Activated CD4-positive, alpha-beta T cell treated with anti-CD3 and anti-CD28 coated beads for 36 hours (primary cell): ENCODE data around the gene FN1. TPM values are rescaled to one million over a fixed set of nuclear protein-coding genes. Genes with fewer than 3 reads are reported as not detected.
"Not testable (repeated sequence)": the region's sequence is repeated elsewhere in the genome, so short reads cannot be mapped to it uniquely, and the experiment has no call there.

ENCODE experiments used
- ATAC-seq: fragments of 200-7000 bp; cut with Tn5 transposase; one replicate; pipeline ENCODE4 v1.10.0; 2021; ENCODE audit warnings: mild to moderate bottlenecking, moderate library complexity
- CTCF ChIA-PET: fragments of 350-600 bp; sonication (Branson Sonifier 250); formaldehyde crosslinking; loops from one replicate; lab custom pipeline; 2021; ENCODE audit warnings: antibody characterized with exemption; lab: Charles Lee
- POLR2A ChIA-PET: fragments of 350-600 bp; sonication (Branson Sonifier 250); formaldehyde crosslinking; loops from one replicate; lab custom pipeline; 2021; ENCODE audit warnings: antibody characterized with exemption, inconsistent platforms; lab: Charles Lee
- DNase-seq: peaks from one replicate; pipeline ENCODE4 v3.0.0-alpha.2; 2020
- H3K27ac Mint-ChIP-seq: one replicate; pipeline ENCODE4 v1.8.0; 2021; ENCODE audit warnings: mixed read lengths
- H3K27me3 Mint-ChIP-seq: one replicate; pipeline ENCODE4 v1.8.0; 2021; ENCODE audit warnings: mixed read lengths
- H3K36me3 Mint-ChIP-seq: one replicate; pipeline ENCODE4 v1.8.0; 2021; ENCODE audit warnings: low read depth, mixed read lengths
- H3K4me1 Mint-ChIP-seq: one replicate; pipeline ENCODE4 v1.8.0; 2021; ENCODE audit warnings: mixed read lengths
- H3K4me3 Mint-ChIP-seq: one replicate; pipeline ENCODE4 v1.8.0; 2021; ENCODE audit warnings: mild to moderate bottlenecking, moderate library complexity, mixed read lengths
- H3K9me3 Mint-ChIP-seq: one replicate; pipeline ENCODE4 v1.8.0; 2021; ENCODE audit warnings: low read depth, mixed read lengths
- intact Hi-C, 2 experiments: fragments of 100-400 bp; cut with DNase I in 1 of 2; cut with micrococcal nuclease in 1 of 2; formaldehyde crosslinking; loops; one replicate each; pipeline versions ENCODE4 v1.14.2 to v1.15.1; 2022 to 2024; cut with DNase I, micrococcal nuclease
- total RNA-seq, 2 experiments: library from RNA; stranded (reverse); gene quantifications; one replicate each; pipeline ENCODE4 v1.2.3, GENCODE V29; 2021

The FN1 gene
- total RNA-seq, 2 experiments from 2014 or later = 0.59 to 0.70 TPM

DNA sequence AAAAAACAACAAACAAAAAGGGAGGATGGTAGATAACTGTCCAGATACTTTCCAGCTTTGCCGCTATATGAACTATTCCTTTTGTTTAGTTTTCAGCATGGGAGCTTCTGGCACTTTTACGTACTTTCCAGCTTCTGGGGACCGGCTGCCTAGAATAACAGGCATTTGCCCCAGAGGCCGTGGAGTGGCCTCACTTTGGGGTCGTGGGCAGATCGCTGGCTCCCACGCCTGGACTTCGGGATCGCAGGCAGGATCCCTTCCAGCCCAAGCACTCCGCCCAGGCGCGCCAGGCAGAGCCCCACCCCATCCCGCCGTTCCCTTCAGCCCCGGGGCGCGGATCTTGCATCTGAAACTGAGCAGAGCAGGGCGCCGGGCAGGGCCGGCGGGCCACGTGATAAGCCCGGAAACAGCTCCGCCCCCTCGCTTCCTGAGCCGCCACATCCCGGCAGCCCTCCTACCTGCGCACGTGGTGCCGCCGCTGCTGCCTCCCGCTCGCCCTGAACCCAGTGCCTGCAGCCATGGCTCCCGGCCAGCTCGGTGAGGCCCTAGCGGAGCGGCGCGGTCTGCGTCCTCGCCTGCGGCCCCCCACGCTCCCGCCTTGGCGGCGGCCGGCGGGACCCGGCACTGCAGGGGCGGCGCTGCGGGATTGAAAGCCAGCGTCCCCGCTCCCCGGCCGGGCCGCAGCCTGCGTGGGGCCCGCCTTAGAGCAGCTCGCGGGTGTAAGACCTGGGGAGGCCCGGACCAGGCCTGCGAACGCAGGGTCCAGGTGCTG is 124.1 kb downstream of the FN1 start, which contains the start of gene ATIC:
ATIC (plus strand) TSS at position 435 of the 772 bp plus-strand sequence; CDS start at position 519, 84 bp downstream.
- peak within 1 kb of the TSS; percentile 96 for H3K27ac Mint-ChIP-seq
- H3K36me3 Mint-ChIP-seq = peaks cover 36% of the 10 kb centered on the region
- intact Hi-C loops = loop anchor here (1.0 to 5.0 kb wide), 6 partner anchors 125 to 1100 kb away; partner anchors contain the start of genes BARD1 (in 1 of the 2), FN1 (in 1 of the 2) and SMARCAL1 (in 1 of the 2)
- DNase-seq = peak; percentile 96
- peaks cover under 1% of the 10 kb centered on the region for H3K27me3 Mint-ChIP-seq
- no peaks in the 10 kb centered on the region for H3K9me3 Mint-ChIP-seq
- ChIA-PET POLR2A (interaction anchor here (0.6 to 0.7 kb wide), 2 partner anchors 71 to 1187 kb away, joined by 3 to 5 read pairs; no protein-coding TSS in a partner anchor), CTCF (interaction anchor here (0.6 to 1.8 kb wide), 6 partner anchors 14 to 1844 kb away, joined by 3 to 6 read pairs (median 4); no protein-coding TSS in a partner anchor)
- peak; percentile 98 for ATAC-seq
- H3K4me3 Mint-ChIP-seq = peak within 1 kb of the TSS; percentile 97
- H3K4me1 Mint-ChIP-seq = peaks cover 32% of the 10 kb centered on the region

DNA sequence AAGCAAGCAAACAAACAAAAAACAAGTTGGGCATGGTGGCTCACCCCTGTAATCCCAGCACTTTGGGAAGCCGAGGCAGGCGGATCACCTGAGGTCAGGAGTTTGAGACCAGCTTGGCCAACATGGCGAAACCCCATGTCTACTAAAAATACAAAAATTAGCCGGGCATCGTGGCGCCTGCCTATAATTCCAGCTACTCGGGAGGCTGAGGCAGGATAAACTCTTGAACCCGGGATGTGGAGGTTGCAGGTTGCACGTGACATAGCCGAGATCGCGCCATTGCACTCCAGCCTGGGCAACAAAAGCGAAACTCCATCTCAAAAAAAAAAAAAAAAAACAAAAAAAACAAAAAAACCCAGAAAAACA is 124.6 kb downstream of the FN1 start:
- ChIA-PET CTCF (interaction anchor here (0.6 to 1.8 kb wide), 4 partner anchors 15 to 1844 kb away, joined by 3 to 6 read pairs (median 4); no protein-coding TSS in a partner anchor), POLR2A (interaction anchor here (0.7 kb wide), 1 partner anchor 1187 kb away, joined by 5 read pairs; no protein-coding TSS in a partner anchor)
- not testable (repeated sequence) for H3K9me3 Mint-ChIP-seq, H3K27me3 Mint-ChIP-seq
- H3K4me3 Mint-ChIP-seq = peak overlapping the region; percentile 97
- peak; percentile 54 for DNase-seq
- intact Hi-C loops = loop anchor here (5.0 kb wide), 4 partner anchors 126 to 1101 kb away; partner anchors contain the start of genes FN1 (in 1 of the 2) and SMARCAL1 (in 1 of the 2)
- H3K27ac Mint-ChIP-seq = peak overlapping the region; percentile 83
- peaks cover 29% of the 10 kb centered on the region for H3K4me1 Mint-ChIP-seq
- peak; percentile 27 for ATAC-seq
- peaks cover 34% of the 10 kb centered on the region for H3K36me3 Mint-ChIP-seq

Other genes with a start within 250 kb of the FN1 start
- 100 to 1,000 TPM; 300 to 310 TPM for gene ATIC, start 124.0 kb downstream of the FN1 start, total RNA-seq